IgD-negative memory B cell (primary cell): ENCODE data around the gene RPGRIP1L. TPM values are rescaled to one million over a fixed set of nuclear protein-coding genes. Genes with fewer than 3 reads are reported as not detected.

Source experiments
- H3K27ac Mint-ChIP-seq, 3 donors: one replicate each; pipeline ENCODE4 v1.8.0; 2020 to 2022; ENCODE audit warnings: mild to moderate bottlenecking in 3 of 3, mixed read lengths in 3 of 3, moderate library complexity in 1 of 3
- H3K27me3 Mint-ChIP-seq: one replicate; pipeline ENCODE4 v1.8.0; 2021; ENCODE audit warnings: mixed read lengths
- H3K36me3 Mint-ChIP-seq: one replicate; pipeline ENCODE4 v1.8.0; 2020; ENCODE audit warnings: mild to moderate bottlenecking, mixed read lengths
- H3K4me1 Mint-ChIP-seq, 3 donors: one replicate each; pipeline ENCODE4 v1.8.0; 2020 to 2022; ENCODE audit warnings: mixed read lengths in 3 of 3, mild to moderate bottlenecking in 1 of 3
- H3K4me3 Mint-ChIP-seq, 4 donors: one replicate each; pipeline ENCODE4 v1.8.0; 2020 to 2022; ENCODE audit warnings: mild to moderate bottlenecking in 4 of 4, mixed read lengths in 4 of 4, moderate library complexity in 3 of 4
- H3K9me3 Mint-ChIP-seq, 3 donors: one replicate each; pipeline ENCODE4 v1.8.0; 2020 to 2021; ENCODE audit warnings: mixed read lengths in 3 of 3, mild to moderate bottlenecking in 1 of 3
- polyA plus RNA-seq: library from polyadenylated mRNA; unstranded; fragments of 300-500 nt; fragmentation: Illumina TruSeq; gene quantifications from one replicate; pipeline ENCODE4 v1.2.3, GENCODE V29; 2021

RPGRIP1L gene
- polyA plus RNA-seq, 1 donor from 2014 or later = 3.5 TPM

- Mint-ChIP-seq H3K27ac (no peak overlapping the region), H3K9me3 (no peaks in the 10 kb centered on the region), H3K4me1 (no peaks in the 10 kb centered on the region), H3K27me3 (no peaks in the 10 kb centered on the region), H3K36me3 (peaks cover 19% of the 10 kb centered on the region), H3K4me3 (no peak overlapping the region)
Measured at GRCh38 chr16:53651357-53651756, 52.3 kb downstream of the RPGRIP1L start.

DNA sequence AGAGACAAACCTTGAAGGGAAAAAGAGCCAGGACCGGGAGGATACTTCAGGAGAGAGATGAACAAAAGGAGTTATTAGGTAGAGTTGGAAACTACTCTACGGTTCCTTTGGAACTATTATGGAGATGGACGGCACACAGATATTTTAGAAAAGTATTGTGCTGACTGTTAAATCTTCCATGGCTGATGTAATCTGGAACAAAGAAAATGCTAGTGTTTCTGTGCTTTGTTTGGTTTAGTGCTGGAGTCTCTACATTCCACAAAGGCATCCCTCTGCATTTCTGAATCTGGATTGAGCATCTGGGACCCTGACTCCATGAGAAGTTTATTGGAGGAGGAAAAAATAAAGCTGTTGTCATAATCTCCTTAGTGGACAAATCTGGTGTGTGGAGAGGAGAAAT lies 57.2 kb downstream of the RPGRIP1L start:
- Mint-ChIP-seq H3K9me3 (peaks cover 6 to 21% (median 7%) of the 10 kb centered on the region in 3 donors), H3K27ac (no peak overlapping the region), H3K27me3 (no peaks in the 10 kb centered on the region), H3K4me1 (peaks cover 0 to 3% (median 2%) of the 10 kb centered on the region in 3 donors), H3K4me3 (no peak overlapping the region), H3K36me3 (peaks cover 31% of the 10 kb centered on the region)

DNA sequence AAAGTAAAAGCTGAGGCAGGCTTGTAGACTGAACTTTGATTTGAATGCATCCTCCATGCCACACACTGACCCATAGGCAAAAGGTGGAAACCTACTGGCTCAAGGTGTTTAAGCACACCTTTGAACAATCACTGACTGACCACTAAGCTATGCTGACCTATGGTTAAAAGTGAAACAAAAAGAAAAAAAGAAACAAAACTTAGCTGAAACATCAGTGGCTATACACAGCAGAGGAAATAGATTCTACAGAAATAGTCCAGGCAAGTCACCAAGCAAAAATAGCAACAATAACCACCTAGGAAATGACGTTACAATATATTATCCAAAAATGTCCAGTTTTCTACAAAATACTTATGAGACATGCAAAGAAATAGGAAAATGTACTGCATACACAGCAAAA lies 60.2 kb downstream of the RPGRIP1L start:
- Mint-ChIP-seq H3K27me3 (no peaks in the 10 kb centered on the region), H3K4me1 (peaks cover 0 to 3% (median 2%) of the 10 kb centered on the region in 3 donors), H3K36me3 (peaks cover 26% of the 10 kb centered on the region), H3K27ac (no peak overlapping the region), H3K9me3 (peaks cover 6 to 21% (median 7%) of the 10 kb centered on the region in 3 donors), H3K4me3 (no peak overlapping the region)

DNA sequence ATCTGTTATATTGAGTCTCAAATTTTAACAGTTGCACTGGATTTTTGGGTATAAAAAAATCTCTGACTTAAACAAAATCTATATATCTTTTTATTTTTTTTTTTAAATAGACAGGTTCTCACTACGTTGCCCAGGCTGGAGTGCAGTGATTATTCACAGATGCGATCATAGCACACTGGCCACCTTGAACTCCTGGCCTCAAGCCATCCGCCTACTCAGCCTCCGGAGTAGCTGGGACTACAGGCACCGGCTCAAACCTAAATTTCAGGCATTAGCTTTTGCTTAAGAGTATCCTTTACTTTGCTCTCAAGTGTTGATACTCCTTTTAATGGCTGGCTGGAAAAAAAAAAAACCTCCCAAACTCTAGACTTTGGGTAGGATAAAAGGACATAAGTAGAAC lies 61.6 kb downstream of the RPGRIP1L start:
- Mint-ChIP-seq H3K27me3 (no peaks in the 10 kb centered on the region), H3K4me1 (peaks cover 0 to 3% (median 2%) of the 10 kb centered on the region in 3 donors), H3K36me3 (peaks cover 26% of the 10 kb centered on the region), H3K9me3 (peaks cover 6 to 21% (median 7%) of the 10 kb centered on the region in 3 donors), H3K27ac (no peak overlapping the region), H3K4me3 (no peak overlapping the region)

DNA sequence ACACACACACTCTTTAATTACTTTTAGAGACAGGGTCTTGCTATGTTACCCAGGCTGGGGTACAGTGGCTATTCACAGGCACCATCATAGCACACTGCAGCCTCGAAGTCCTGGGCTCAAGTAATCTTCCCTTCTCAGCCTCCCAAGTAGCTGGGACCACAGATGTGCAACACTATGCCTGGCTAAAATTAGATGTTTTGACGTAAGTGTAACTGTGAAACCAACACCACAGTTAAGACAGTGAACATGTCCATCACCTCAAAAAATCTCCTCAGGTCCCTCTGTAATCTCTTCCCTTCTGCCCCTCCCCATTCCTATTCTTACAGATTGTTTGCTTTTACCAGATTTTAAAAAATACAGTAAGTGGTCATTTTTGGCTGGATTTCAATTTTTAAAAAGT lies 66.7 kb downstream of the RPGRIP1L start:
- no peaks in the 10 kb centered on the region for H3K9me3 Mint-ChIP-seq

DNA sequence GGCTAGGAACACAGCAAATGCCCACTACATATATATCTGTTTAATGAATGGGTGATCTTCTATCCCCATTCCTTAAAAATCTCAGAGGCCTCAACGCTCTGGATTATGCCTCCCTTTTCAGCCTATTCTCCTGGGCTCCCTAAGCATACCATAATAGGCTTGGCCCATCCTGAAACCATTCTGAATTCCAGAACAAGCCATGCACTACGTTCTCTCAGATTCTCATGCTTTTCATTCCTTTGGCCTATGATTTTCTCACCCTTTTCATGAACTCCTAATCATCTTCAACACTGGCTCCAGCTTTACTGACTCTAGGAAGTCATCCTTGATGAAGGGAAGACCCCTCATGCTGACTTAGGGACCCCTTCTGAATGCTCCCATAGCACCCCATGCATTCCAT lies 71.1 kb downstream of the RPGRIP1L start:
- Mint-ChIP-seq H3K4me3 (no peak overlapping the region), H3K4me1 (peaks cover 0 to 4% (median 4%) of the 10 kb centered on the region in 3 donors), H3K27me3 (no peaks in the 10 kb centered on the region), H3K27ac (no peak overlapping the region), H3K36me3 (peaks cover 9% of the 10 kb centered on the region), H3K9me3 (no peaks in the 10 kb centered on the region)

More for the DNA sequence above, 66.7 kb downstream of the RPGRIP1L start:
- H3K4me3 Mint-ChIP-seq = no peak overlapping the region
- no peaks in the 10 kb centered on the region for H3K27me3 Mint-ChIP-seq
- H3K4me1 Mint-ChIP-seq = no peaks in the 10 kb centered on the region
- peaks cover 10% of the 10 kb centered on the region for H3K36me3 Mint-ChIP-seq
- H3K27ac Mint-ChIP-seq = no peak overlapping the region

GRCh38 chr16:53631236-53632025 lies 72.2 kb downstream of the RPGRIP1L start:
- Mint-ChIP-seq H3K36me3 (peaks cover 5% of the 10 kb centered on the region), H3K9me3 (no peaks in the 10 kb centered on the region), H3K4me1 (peaks cover 0 to 4% (median 4%) of the 10 kb centered on the region in 3 donors), H3K4me3 (no peak overlapping the region), H3K27ac (peak overlapping the region in 1 of 3 donors; percentile 39), H3K27me3 (no peaks in the 10 kb centered on the region)

DNA sequence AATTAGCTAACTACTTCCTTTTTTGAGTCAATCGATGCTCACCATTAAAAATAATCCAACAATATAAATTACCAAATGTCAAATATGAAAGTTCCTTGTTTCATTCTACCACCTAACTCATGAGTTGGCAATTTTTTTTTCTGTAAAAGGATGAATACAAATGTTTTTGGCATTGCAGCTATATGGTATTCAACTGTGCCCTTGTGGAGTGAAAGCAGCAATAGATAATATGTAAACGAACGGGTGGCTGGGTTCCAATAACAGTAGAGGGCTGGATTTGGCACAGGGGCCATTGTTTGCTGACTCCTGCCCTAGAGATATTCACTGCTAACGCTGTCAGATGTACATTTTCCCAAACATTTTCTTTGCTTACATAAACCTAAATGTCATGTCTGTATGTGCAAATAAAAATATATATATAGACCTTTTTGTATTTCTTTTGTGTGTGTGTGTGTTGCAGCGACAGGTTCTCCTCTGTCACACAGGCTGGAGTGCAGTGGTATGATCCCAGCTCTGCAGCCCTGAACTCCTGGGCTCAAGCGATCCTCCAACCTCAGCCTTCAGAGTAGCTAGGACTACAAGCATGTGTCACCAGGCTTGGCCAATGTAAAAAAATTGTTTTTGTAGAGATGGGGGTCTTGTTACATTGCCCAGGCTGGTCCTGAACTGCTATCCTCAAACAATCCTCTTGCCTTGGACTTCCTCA lies 73.9 kb downstream of the RPGRIP1L start:
- Mint-ChIP-seq H3K27ac (no peak overlapping the region), H3K4me1 (peaks cover 0 to 6% (median 4%) of the 10 kb centered on the region in 3 donors), H3K4me3 (no peak overlapping the region), H3K27me3 (no peaks in the 10 kb centered on the region), H3K9me3 (no peaks in the 10 kb centered on the region), H3K36me3 (peaks cover 5% of the 10 kb centered on the region)

DNA sequence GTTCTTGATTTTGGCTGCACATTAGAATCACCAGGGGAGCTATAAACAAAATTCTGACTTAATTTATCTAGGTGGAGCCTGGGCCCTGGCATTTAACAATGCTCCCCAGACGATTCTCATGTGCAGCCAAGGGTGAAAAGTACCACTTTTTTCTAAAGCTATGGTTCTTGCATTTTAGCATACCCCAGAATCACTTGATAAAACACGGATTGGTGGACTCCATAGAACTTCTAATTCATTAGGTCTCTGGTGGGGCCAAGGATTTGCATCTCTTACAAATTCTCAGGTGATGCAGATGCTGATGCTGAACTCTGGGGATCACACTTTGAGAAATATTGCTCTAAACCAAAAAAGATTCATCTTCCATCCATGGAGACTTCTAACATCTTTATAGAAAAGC lies 74.5 kb downstream of the RPGRIP1L start:
- no peak overlapping the region for H3K4me3 Mint-ChIP-seq
- no peak overlapping the region for H3K27ac Mint-ChIP-seq
- peaks cover 0 to 6% (median 4%) of the 10 kb centered on the region in 3 donors for H3K4me1 Mint-ChIP-seq
- H3K27me3 Mint-ChIP-seq = no peaks in the 10 kb centered on the region
- no peaks in the 10 kb centered on the region for H3K9me3 Mint-ChIP-seq
- H3K36me3 Mint-ChIP-seq = peaks cover 3% of the 10 kb centered on the region

DNA sequence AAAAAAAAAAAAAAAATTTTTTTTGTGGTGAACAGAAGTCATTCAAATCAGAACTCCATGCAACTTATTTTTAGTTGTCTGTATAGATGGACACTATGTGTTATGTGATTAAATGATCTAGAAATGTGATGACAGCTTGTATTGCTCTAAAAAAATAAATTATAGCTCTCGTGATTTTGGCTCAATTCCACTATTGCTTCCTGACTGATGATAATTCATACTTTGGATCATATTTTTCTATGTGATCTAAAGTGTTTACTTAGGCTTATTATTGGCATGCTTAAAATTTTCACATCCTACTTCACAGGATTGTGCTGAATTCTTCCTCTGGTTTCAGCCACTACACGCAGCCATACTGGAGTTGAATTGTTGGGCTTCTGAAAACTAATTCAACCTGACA lies 76.8 kb downstream of the RPGRIP1L start:
- Mint-ChIP-seq H3K4me3 (no peak overlapping the region), H3K27me3 (no peaks in the 10 kb centered on the region), H3K27ac (no peak overlapping the region), H3K9me3 (no peaks in the 10 kb centered on the region), H3K36me3 (peaks cover 5% of the 10 kb centered on the region), H3K4me1 (peaks cover 0 to 6% (median 4%) of the 10 kb centered on the region in 3 donors)

DNA sequence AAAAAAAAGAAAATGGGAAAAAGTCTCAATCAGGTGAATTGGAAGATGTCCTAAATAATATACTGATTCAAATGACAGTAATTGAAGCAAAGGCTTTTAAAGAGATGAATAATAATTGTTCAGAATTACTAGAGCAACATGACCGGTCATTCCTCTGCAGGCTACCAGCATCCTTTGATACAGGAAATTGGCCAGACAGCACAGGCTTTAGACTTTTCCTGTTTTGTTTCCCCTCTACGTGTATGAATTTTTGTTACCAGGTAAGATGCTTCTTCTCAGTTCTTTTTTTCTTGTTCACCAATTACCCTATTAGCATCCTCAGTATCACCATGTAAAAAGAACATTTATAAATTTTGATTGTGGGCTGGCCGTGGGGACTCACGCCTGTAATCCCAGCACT lies 77.5 kb downstream of the RPGRIP1L start:
- Mint-ChIP-seq H3K27me3 (no peaks in the 10 kb centered on the region), H3K9me3 (no peaks in the 10 kb centered on the region)

GRCh38 chr16:53625221-53625620 lies 78.4 kb downstream of the RPGRIP1L start:
- Mint-ChIP-seq H3K4me3 (no peak overlapping the region), H3K27me3 (no peaks in the 10 kb centered on the region), H3K9me3 (no peaks in the 10 kb centered on the region), H3K4me1 (peaks cover 0 to 6% (median 4%) of the 10 kb centered on the region in 3 donors), H3K36me3 (peaks cover 2% of the 10 kb centered on the region), H3K27ac (no peak overlapping the region)

More for the DNA sequence above, 77.5 kb downstream of the RPGRIP1L start:
- no peak overlapping the region for H3K27ac Mint-ChIP-seq
- H3K4me3 Mint-ChIP-seq = no peak overlapping the region
- peaks cover 2% of the 10 kb centered on the region for H3K36me3 Mint-ChIP-seq
- H3K4me1 Mint-ChIP-seq = peaks cover 0 to 6% (median 4%) of the 10 kb centered on the region in 3 donors

DNA sequence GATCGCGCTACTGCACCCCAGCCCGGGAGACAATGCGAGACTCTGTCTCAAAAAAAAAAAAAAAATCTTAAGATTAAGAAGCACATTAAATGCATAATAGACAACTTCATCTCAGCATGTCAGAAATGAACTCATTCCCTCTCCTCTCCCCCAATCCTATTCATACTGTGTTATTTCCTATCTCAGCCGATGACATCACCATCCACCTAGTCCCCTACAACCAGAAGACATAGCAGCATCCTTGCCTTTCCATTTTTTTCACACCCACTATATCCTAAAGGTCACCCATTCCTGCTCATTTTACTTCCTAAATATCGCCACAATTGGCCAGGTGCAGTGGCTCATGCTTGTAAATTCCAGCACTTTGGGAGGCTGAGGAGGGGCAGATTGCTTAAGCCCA lies 81.3 kb downstream of the RPGRIP1L start:
- H3K4me1 Mint-ChIP-seq = peaks cover 0 to 2% (median 0%) of the 10 kb centered on the region in 3 donors
- H3K36me3 Mint-ChIP-seq = peaks cover 6% of the 10 kb centered on the region
- H3K27ac Mint-ChIP-seq = no peak overlapping the region
- no peak overlapping the region for H3K4me3 Mint-ChIP-seq
- H3K9me3 Mint-ChIP-seq = no peaks in the 10 kb centered on the region
- H3K27me3 Mint-ChIP-seq = no peaks in the 10 kb centered on the region

- H3K27me3 Mint-ChIP-seq = no peaks in the 10 kb centered on the region
- H3K4me3 Mint-ChIP-seq = no peak overlapping the region
- no peaks in the 10 kb centered on the region for H3K9me3 Mint-ChIP-seq
- no peaks in the 10 kb centered on the region for H3K4me1 Mint-ChIP-seq
- H3K27ac Mint-ChIP-seq = no peak overlapping the region
- peaks cover 9% of the 10 kb centered on the region for H3K36me3 Mint-ChIP-seq
Measured at GRCh38 chr16:53620476-53620875, 83.2 kb downstream of the RPGRIP1L start.

- H3K4me3 Mint-ChIP-seq = no peak overlapping the region
- H3K36me3 Mint-ChIP-seq = peaks cover 9% of the 10 kb centered on the region
- no peaks in the 10 kb centered on the region for H3K9me3 Mint-ChIP-seq
- no peaks in the 10 kb centered on the region for H3K4me1 Mint-ChIP-seq
- H3K27ac Mint-ChIP-seq = no peak overlapping the region
- H3K27me3 Mint-ChIP-seq = no peaks in the 10 kb centered on the region
Measured at GRCh38 chr16:53619235-53619634, 84.4 kb downstream of the RPGRIP1L start.
